ENCODE results near the gene EGFR.

The EGFR gene

DNA sequence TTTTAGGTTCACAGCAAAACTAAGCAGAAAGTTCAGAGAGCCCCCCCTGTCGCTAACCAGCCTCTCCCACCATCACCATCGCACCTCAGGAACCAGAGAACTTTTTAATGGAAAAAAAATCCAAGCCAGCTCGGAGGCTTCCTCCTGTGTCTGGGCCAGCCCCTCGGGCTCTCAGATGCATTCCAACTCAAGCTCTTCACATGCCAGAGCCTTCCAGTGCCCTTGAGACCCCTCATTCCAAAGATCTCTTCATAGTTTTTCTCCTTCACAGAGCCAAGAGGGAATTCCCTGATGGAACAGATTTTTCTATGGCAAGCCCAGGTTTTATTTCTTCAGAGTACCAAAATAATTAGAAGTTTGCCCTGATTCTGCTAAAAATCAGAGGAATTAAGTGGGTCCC is 192.9 kb downstream of the EGFR start:
- H3K27me3 ChIP-seq (ENCODE audit: low read depth, low read length): peaks cover 33% of the 10 kb centered on the region
- H3K4me3 ChIP-seq (ENCODE audit: low read length): no peak overlapping the region
- H4K20me1 ChIP-seq (ENCODE audit: insufficient read depth, low read length): no peaks in the 10 kb centered on the region
- H2AFZ ChIP-seq (ENCODE audit: low read depth, low read length): no peak overlapping the region
- no peak overlapping the region for H3K27ac ChIP-seq (ENCODE audit: low read length)
- H3K4me1 ChIP-seq (ENCODE audit: low read length): peaks cover 3% of the 10 kb centered on the region
- no peaks in the 10 kb centered on the region for H3K79me2 ChIP-seq (ENCODE audit: low read length)
- no peaks in the 10 kb centered on the region for H3K36me3 ChIP-seq (replicated peaks; ENCODE audit: low read depth, low read length)
- H3K4me2 ChIP-seq (ENCODE audit: low read length): no peak overlapping the region
- H3K9ac ChIP-seq (ENCODE audit: low read length): no peak overlapping the region
- TF ChIP-seq, protein P1, sequence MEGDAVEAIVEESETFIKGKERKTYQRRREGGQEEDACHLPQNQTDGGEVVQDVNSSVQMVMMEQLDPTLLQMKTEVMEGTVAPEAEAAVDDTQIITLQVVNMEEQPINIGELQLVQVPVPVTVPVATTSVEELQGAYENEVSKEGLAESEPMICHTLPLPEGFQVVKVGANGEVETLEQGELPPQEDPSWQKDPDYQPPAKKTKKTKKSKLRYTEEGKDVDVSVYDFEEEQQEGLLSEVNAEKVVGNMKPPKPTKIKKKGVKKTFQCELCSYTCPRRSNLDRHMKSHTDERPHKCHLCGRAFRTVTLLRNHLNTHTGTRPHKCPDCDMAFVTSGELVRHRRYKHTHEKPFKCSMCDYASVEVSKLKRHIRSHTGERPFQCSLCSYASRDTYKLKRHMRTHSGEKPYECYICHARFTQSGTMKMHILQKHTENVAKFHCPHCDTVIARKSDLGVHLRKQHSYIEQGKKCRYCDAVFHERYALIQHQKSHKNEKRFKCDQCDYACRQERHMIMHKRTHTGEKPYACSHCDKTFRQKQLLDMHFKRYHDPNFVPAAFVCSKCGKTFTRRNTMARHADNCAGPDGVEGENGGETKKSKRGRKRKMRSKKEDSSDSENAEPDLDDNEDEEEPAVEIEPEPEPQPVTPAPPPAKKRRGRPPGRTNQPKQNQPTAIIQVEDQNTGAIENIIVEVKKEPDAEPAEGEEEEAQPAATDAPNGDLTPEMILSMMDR (IDR thresholded peaks at IDR 0.05; ENCODE audit: low read depth, low read length): no peak
- TF ChIP-seq EZH2phosphoT487 (IDR thresholded peaks at IDR 0.05; ENCODE audit: low read depth): no peak
- H3K9me3 ChIP-seq (ENCODE audit: insufficient read depth, low read length): no peaks in the 10 kb centered on the region

DNA sequence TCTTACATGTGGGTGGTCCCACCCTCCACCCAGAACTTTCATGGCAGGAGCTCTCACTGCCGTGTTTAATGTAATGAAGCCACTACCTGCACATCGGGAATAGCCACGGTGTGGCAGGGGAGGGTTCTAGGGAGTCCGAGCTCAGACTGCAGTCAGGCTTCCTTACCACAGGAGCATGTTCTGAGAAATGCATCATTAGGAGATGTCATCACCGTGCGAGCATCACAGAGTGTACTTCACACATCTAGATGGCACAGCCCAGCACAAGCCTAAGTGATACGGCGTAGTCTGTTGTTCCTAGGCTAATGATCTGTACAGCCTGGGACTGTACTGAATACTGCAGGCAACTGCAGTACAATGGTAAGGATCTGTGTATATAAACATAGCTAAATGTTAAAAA is 193.4 kb downstream of the EGFR start:
- Histone ChIP-seq H3K36me3 (replicated peaks; ENCODE audit: low read depth, low read length) (no peaks in the 10 kb centered on the region), H3K4me3 (ENCODE audit: low read length) (no peak overlapping the region), H3K27ac (ENCODE audit: low read length) (no peak overlapping the region), H2AFZ (ENCODE audit: low read depth, low read length) (no peak overlapping the region), H3K79me2 (ENCODE audit: low read length) (no peaks in the 10 kb centered on the region), H3K4me1 (ENCODE audit: low read length) (no peaks in the 10 kb centered on the region; the same call in 1 of the 2 replicates), H3K9me3 (ENCODE audit: insufficient read depth, low read length) (no peaks in the 10 kb centered on the region), H3K4me2 (ENCODE audit: low read length) (no peak overlapping the region), H3K27me3 (ENCODE audit: low read depth, low read length) (peaks cover 33% of the 10 kb centered on the region), H3K9ac (ENCODE audit: low read length) (no peak overlapping the region), H4K20me1 (ENCODE audit: insufficient read depth, low read length) (no peaks in the 10 kb centered on the region)
- TF ChIP-seq EZH2phosphoT487 (IDR thresholded peaks at IDR 0.05; ENCODE audit: low read depth): no peak
- TF ChIP-seq, protein P1 (IDR thresholded peaks at IDR 0.05; ENCODE audit: low read depth, low read length): no peak

DNA sequence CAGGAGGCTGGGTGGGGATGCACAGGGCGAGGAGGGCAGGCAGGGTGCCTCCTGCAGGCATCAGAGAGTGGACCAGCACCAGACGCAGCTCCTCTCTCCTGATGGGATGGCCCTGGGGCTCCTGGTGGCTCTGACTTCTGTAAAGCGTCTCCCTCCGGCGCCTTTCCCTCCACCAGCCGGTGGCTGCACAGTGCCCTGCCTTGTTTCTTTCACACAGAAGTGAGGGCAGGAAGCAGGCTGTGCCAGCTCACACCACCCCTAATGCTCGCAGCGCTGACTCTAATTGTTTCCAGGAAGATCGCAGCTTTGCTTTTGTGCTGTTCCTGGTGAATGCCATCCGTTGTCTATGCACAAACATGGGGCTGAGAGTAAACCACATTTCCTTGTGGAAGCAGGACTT is 194.0 kb downstream of the EGFR start:
- Histone ChIP-seq H3K79me2 (ENCODE audit: low read length) (no peaks in the 10 kb centered on the region), H3K9me3 (ENCODE audit: insufficient read depth, low read length) (no peaks in the 10 kb centered on the region), H3K4me2 (ENCODE audit: low read length) (no peak overlapping the region), H3K4me3 (ENCODE audit: low read length) (no peak overlapping the region), H3K9ac (ENCODE audit: low read length) (no peak overlapping the region), H3K4me1 (ENCODE audit: low read length) (no peaks in the 10 kb centered on the region), H3K27me3 (ENCODE audit: low read depth, low read length) (peaks cover 33% of the 10 kb centered on the region), H3K36me3 (replicated peaks; ENCODE audit: low read depth, low read length) (no peaks in the 10 kb centered on the region), H4K20me1 (ENCODE audit: insufficient read depth, low read length) (no peaks in the 10 kb centered on the region), H3K27ac (ENCODE audit: low read length) (no peak overlapping the region), H2AFZ (ENCODE audit: low read depth, low read length) (no peak overlapping the region)
- no peak for TF ChIP-seq EZH2phosphoT487 (IDR thresholded peaks at IDR 0.05; ENCODE audit: low read depth)
- TF ChIP-seq, protein P1 (IDR thresholded peaks at IDR 0.05; ENCODE audit: low read depth, low read length): no peak

DNA sequence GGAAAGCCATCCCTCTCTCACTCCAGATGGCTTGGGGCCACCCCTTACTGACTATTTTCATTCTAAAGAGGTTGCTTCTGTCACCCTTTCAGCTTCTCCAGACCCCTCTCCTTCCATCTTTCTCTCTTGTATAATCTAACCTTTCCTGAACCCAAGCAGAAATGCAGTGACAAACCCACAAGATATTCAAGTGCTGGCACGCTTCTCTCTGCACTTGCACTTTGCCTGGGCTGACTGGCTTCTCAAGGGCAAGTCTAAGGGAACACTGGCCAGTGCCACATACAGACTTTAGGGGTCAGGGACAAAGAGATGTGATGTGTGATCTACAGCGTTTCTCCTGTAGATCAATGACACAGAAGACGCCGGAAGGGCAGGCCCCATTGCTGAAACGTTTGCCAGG is 195.9 kb downstream of the EGFR start:
- Histone ChIP-seq H2AFZ (ENCODE audit: low read depth, low read length) (no peak overlapping the region), H3K79me2 (ENCODE audit: low read length) (no peaks in the 10 kb centered on the region), H3K4me1 (ENCODE audit: low read length) (no peaks in the 10 kb centered on the region), H3K4me3 (ENCODE audit: low read length) (no peak overlapping the region), H3K27me3 (ENCODE audit: low read depth, low read length) (peaks cover 33% of the 10 kb centered on the region), H3K36me3 (replicated peaks; ENCODE audit: low read depth, low read length) (no peaks in the 10 kb centered on the region), H3K4me2 (ENCODE audit: low read length) (no peak overlapping the region), H3K27ac (ENCODE audit: low read length) (no peak overlapping the region), H3K9ac (ENCODE audit: low read length) (no peak overlapping the region), H3K9me3 (ENCODE audit: insufficient read depth, low read length) (no peaks in the 10 kb centered on the region), H4K20me1 (ENCODE audit: insufficient read depth, low read length) (no peaks in the 10 kb centered on the region)
- TF ChIP-seq EZH2phosphoT487 (IDR thresholded peaks at IDR 0.05; ENCODE audit: low read depth): no peak
- TF ChIP-seq, protein P1 (IDR thresholded peaks at IDR 0.05; ENCODE audit: low read depth, low read length): no peak
